Measurements from ENCODE around the gene UGCG. TPM values are rescaled to one million over a fixed set of nuclear protein-coding genes. Genes with fewer than 3 reads are reported as not detected.

Gene UGCG
- polyA plus RNA-seq, 2 of the 4 experiments (the other 2 are of a cell fraction), result 11.6 to 25.9 TPM

GRCh38 chr9:111852291-111852690 lies 44.3 kb upstream of the UGCG start:
- no peak for ATAC-seq
- no peak overlapping the region for H3K27ac ChIP-seq
- ChIA-PET CTCF (no interaction called here), POLR2A (no interaction called here)
- FAIRE-seq, result no peak
- no peak for DNase-seq (ENCODE audit: low read depth in 1 of 2, low spot score in 1 of 2)
- peaks cover 27% of the 10 kb centered on the region for H3K4me1 ChIP-seq
- 85% methylated on average over 1 of the region's 1 CpG for WGBS (ENCODE audit: missing lambda C conversion rate)
- no peak overlapping the region for H3K4me3 ChIP-seq
- no peaks in the 10 kb centered on the region for H3K9me3 ChIP-seq
- TF ChIP-seq SMC3 (IDR thresholded peaks at IDR 0.05), result no peak
- no peak overlapping the region for H3K4me2 ChIP-seq

- Histone ChIP-seq H3K4me2 (no peak overlapping the region), H3K9me3 (no peaks in the 10 kb centered on the region), H3K4me1 (peaks cover 27% of the 10 kb centered on the region), H3K27ac (no peak overlapping the region), H3K4me3 (no peak overlapping the region)
- POLR2A ChIA-PET, result no interaction called here
- ATAC-seq, result no peak
- CTCF ChIA-PET, result no interaction called here
- FAIRE-seq, result no peak
- no peak for DNase-seq (ENCODE audit: low read depth in 1 of 2, low spot score in 1 of 2)
- TF ChIP-seq MAX (IDR thresholded peaks at IDR 0.05) (no peak), SMC3 (IDR thresholded peaks at IDR 0.05) (no peak), ZNF302 (CRISPR knock-in tag; IDR thresholded peaks at IDR 0.05) (no peak), BCL3 (IDR thresholded peaks at IDR 0.05) (no peak), NPAS2 (CRISPR knock-in tag; IDR thresholded peaks at IDR 0.05; ENCODE audit: borderline replicate concordance) (no peak), NFE2L2 (conservative IDR thresholded peaks at IDR 0.05; ENCODE audit: low read length) (no peak)
Observed at GRCh38 chr9:111853450-111853827, 43.2 kb upstream of the UGCG start.

- Histone ChIP-seq H3K27ac (no peak overlapping the region), H3K4me3 (no peak overlapping the region), H3K9me3 (no peaks in the 10 kb centered on the region), H3K4me2 (no peak overlapping the region), H3K4me1 (peaks cover 20% of the 10 kb centered on the region)
- WGBS (ENCODE audit: missing lambda C conversion rate), result 80% methylated on average over 4 of the region's 4 CpGs
- ATAC-seq (no peak), DNase-seq (ENCODE audit: low read depth in 1 of 2, low spot score in 1 of 2) (no peak), FAIRE-seq (no peak)
- ChIA-PET CTCF (interaction anchor here (1.2 to 1.3 kb wide), 2 partner anchors 8 to 13 kb away, joined by 3 to 4 read pairs; no protein-coding TSS in a partner anchor), POLR2A (no interaction called here)
- TF ChIP-seq MYC (IDR thresholded peaks at IDR 0.05; ENCODE audit: borderline replicate concordance, low read length), result no peak
- no peak for TF ChIP-seq SMC3 (IDR thresholded peaks at IDR 0.05)
- no peak for TF ChIP-seq BHLHE40 (IDR thresholded peaks at IDR 0.05; ENCODE audit: low read depth, low read length)
- no peak for TF ChIP-seq PBX3 (IDR thresholded peaks at IDR 0.05)
Observed at GRCh38 chr9:111854799-111855198, 41.8 kb upstream of the UGCG start.

GRCh38 chr9:111857555-111858211 lies 38.9 kb upstream of the UGCG start:
- FAIRE-seq, result no peak
- Histone ChIP-seq H3K27ac (no peak overlapping the region), H3K4me2 (no peak overlapping the region), H3K4me1 (no peaks in the 10 kb centered on the region), H3K4me3 (no peak overlapping the region), H3K9me3 (peaks cover 4% of the 10 kb centered on the region; the same call in 1 of the 3 replicates)
- WGBS (ENCODE audit: missing lambda C conversion rate), result 75% methylated on average over 3 of the region's 3 CpGs
- no peak for ATAC-seq
- no peak for DNase-seq (ENCODE audit: low read depth in 1 of 2, low spot score in 1 of 2)
- TF ChIP-seq CHD2 (IDR thresholded peaks at IDR 0.05; ENCODE audit: low read length, partially characterized antibody) (no peak), HOXB13 (CRISPR knock-in tag; IDR thresholded peaks at IDR 0.05; ENCODE audit: low read depth) (no peak), TP53 (CRISPR knock-in tag; IDR thresholded peaks at IDR 0.05) (no peak), BCL3 (IDR thresholded peaks at IDR 0.05) (no peak), ZNF302 (CRISPR knock-in tag; IDR thresholded peaks at IDR 0.05) (no peak), FOSB (CRISPR knock-in tag; IDR thresholded peaks at IDR 0.05) (no peak), NFE2L2 (conservative IDR thresholded peaks at IDR 0.05; ENCODE audit: low read length) (no peak)
- ChIA-PET POLR2A (no interaction called here), CTCF (interaction anchor here (1.4 to 1.5 kb wide), 2 partner anchors 11 to 217 kb away, joined by 4 to 5 read pairs; no protein-coding TSS in a partner anchor)
